Neural cell (in vitro differentiated cells): ENCODE measurements around the gene SMYD5.
A peak's percentile ranks its signal among the peaks of the same experiment; 100 is the strongest.

Source experiments
- CTCF ChIP-seq: fragments of 450-650 bp; IDR thresholded peaks from 2 replicates; pipeline ENCODE4 v1.5.1; 2014; ENCODE audit warnings: antibody characterized with exemption, mild to moderate bottlenecking, moderate library complexity; ENCODE audit not compliant: poor library complexity, severe bottlenecking
- EP300 ChIP-seq: fragments of 450-650 bp; conservative IDR thresholded peaks from 2 replicates; pipeline ENCODE4 v1.6.1; 2014; ENCODE audit warnings: antibody characterized with exemption, mild to moderate bottlenecking, moderate library complexity; ENCODE audit not compliant: poor library complexity, severe bottlenecking
- EZH2 ChIP-seq: fragments of 200-600, 300-800 bp; shearing (Covaris generic), sonication (generic); IDR thresholded peaks from 2 replicates; pipeline ENCODE4 v1.6.1; 2014; ENCODE audit warnings: antibody characterized with exemption, low read length, borderline replicate concordance, mild to moderate bottlenecking; ENCODE audit not compliant: insufficient read depth, poor library complexity, severe bottlenecking
- MXI1 ChIP-seq: fragments of 450-650 bp; conservative IDR thresholded peaks from 2 replicates; pipeline ENCODE4 v1.6.1; 2014; ENCODE audit warnings: antibody characterized with exemption, mild to moderate bottlenecking; ENCODE audit not compliant: poor library complexity, severe bottlenecking
- RAD21 ChIP-seq: fragments of 450-650 bp; conservative IDR thresholded peaks from 2 replicates; pipeline ENCODE4 v1.6.1; 2014; ENCODE audit warnings: antibody characterized with exemption, mild to moderate bottlenecking, moderate library complexity
- REST ChIP-seq: IDR thresholded peaks from 2 replicates; pipeline ENCODE4 v1.6.1; 2012; ENCODE audit warnings: borderline replicate concordance
- TAF1 ChIP-seq: IDR thresholded peaks from 2 replicates; pipeline ENCODE4 v1.6.1; 2012; ENCODE audit warnings: low read depth

GRCh38 chr2:73232403-73233153 is 18.5 kb downstream of the SMYD5 start:
- TF ChIP-seq MXI1 (peak; percentile 71), CTCF (peak; percentile 9), EZH2 (no peak), EP300 (no peak), RAD21 (no peak), REST (no peak), TAF1 (no peak)
